PC-9 (cell line): ENCODE results near the gene NGEF. TPM values are rescaled to one million over a fixed set of nuclear protein-coding genes. Genes with fewer than 3 reads are reported as not detected.

Experiments used
- BruUV-seq: library from RNA; stranded (reverse); fragments of 400-500 nt; replicated peaks from 2 replicates; lab custom pipeline; 2021; lab: Mats Ljungman, UMichigan
- CTCF ChIA-PET: fragments of 300-600 bp; sonication (Branson Sonifier 250); formaldehyde crosslinking; loops from one replicate; lab custom pipeline; 2022; ENCODE audit warnings: antibody characterized with exemption; lab: Charles Lee
- POLR2A ChIA-PET: fragments of 300-600 bp; sonication (Branson Sonifier 250); formaldehyde crosslinking; loops from one replicate; lab custom pipeline; 2022; ENCODE audit warnings: antibody characterized with exemption; ENCODE audit not compliant: unreplicated experiment; lab: Charles Lee
- DNase-seq, 2 experiments: peaks; one replicate each; pipeline versions ENCODE4 v3.0.0 to v3.0.0-alpha.2; 2015 to 2022; ENCODE audit warnings: mixed read lengths in 1 of 2
- H2AFZ ChIP-seq: fragments of 200-600 bp; sonication (generic); 2 replicates; pipeline ENCODE4 v1.8.1; 2017; ENCODE audit warnings: antibody characterized with exemption
- H3F3A ChIP-seq: fragments of 200-600 bp; sonication (generic); 2 replicates; pipeline ENCODE4 v1.8.1; 2017; ENCODE audit warnings: antibody characterized with exemption, mild to moderate bottlenecking, low read depth; ENCODE audit not compliant: insufficient read depth
- H3K27ac ChIP-seq: fragments of 200-600 bp; sonication (generic); 2 replicates; pipeline ENCODE4 v1.6.1; 2016; ENCODE audit warnings: mixed run types
- H3K27me3 ChIP-seq: fragments of 200-600 bp; sonication (generic); 2 replicates; pipeline ENCODE4 v1.6.1; 2016; ENCODE audit warnings: low read depth, mixed run types; ENCODE audit not compliant: insufficient read depth
- H3K36me3 ChIP-seq: fragments of 200-600 bp; sonication (generic); 2 replicates; pipeline ENCODE4 v1.6.1; 2016; ENCODE audit warnings: low read depth, mixed run types
- H3K4me1 ChIP-seq: fragments of 200-600 bp; sonication (generic); replicated peaks from 2 replicates; pipeline ENCODE4 v1.6.1; 2016; ENCODE audit warnings: mixed run types; ENCODE audit not compliant: insufficient read depth
- H3K4me2 ChIP-seq: fragments of 200-600 bp; sonication (generic); 2 replicates; pipeline ENCODE4 v1.6.1; 2017; ENCODE audit warnings: mixed run types
- H3K4me3 ChIP-seq: fragments of 200-600 bp; sonication (generic); 2 replicates; pipeline ENCODE4 v1.6.1; 2016; ENCODE audit warnings: mixed run types
- H3K79me2 ChIP-seq: fragments of 200-600 bp; sonication (generic); 2 replicates; pipeline ENCODE4 v1.6.1; 2017; ENCODE audit warnings: low read depth, mixed run types
- H3K9me2 ChIP-seq: fragments of 200-600 bp; sonication (generic); 2 replicates; pipeline ENCODE4 v1.8.1; 2017; ENCODE audit warnings: mild to moderate bottlenecking; ENCODE audit not compliant: insufficient read depth
- H3K9me3 ChIP-seq: fragments of 200-600 bp; sonication (generic); 2 replicates; pipeline ENCODE4 v1.8.1; 2016; ENCODE audit warnings: low read depth; ENCODE audit not compliant: insufficient read depth
- H4K20me1 ChIP-seq: fragments of 200-600 bp; sonication (generic); 2 replicates; pipeline ENCODE4 v1.8.1; 2017; ENCODE audit not compliant: insufficient read depth
- CTCF ChIP-seq: fragments of 200-600 bp; sonication (generic); conservative IDR thresholded peaks from 2 replicates; pipeline ENCODE4 v1.6.1; 2017; ENCODE audit warnings: mixed run types, antibody characterized with exemption, mild to moderate bottlenecking, moderate library complexity
- EZH2 ChIP-seq: fragments of 200-600 bp; sonication (generic); IDR thresholded peaks from 2 replicates; pipeline ENCODE4 v1.8.0; 2017; ENCODE audit warnings: antibody characterized with exemption, low read depth
- intact Hi-C: fragments of 100-400 bp; cut with micrococcal nuclease; formaldehyde crosslinking; loops from one replicate; pipeline ENCODE4 v1.10.0; 2022; ENCODE audit not compliant: unreplicated experiment
- total RNA-seq: library from RNA; stranded (reverse); gene quantifications from 2 replicates; pipeline ENCODE4 v1.2.3, GENCODE V29; 2021

NGEF gene
- total RNA-seq, 1 experiment from 2014 or later, result 55.3 TPM

- no peak for DNase-seq
- no peaks in the 10 kb centered on the region for H3F3A ChIP-seq
- no peak overlapping the region for H3K27ac ChIP-seq
- TF ChIP-seq CTCF, result no peak
- no peak for TF ChIP-seq EZH2
- intact Hi-C loops, result no loop called here
- no peaks in the 10 kb centered on the region for H3K9me2 ChIP-seq
- H3K79me2 ChIP-seq, result no peaks in the 10 kb centered on the region
- ChIA-PET POLR2A (no interaction called here), CTCF (interaction anchor here (0.6 kb wide), 1 partner anchor 13 kb away, joined by 3 read pairs; no protein-coding TSS in a partner anchor)
- no peak overlapping the region for H3K4me3 ChIP-seq
- no peak overlapping the region for H3K4me2 ChIP-seq
- H3K4me1 ChIP-seq, result no peaks in the 10 kb centered on the region
- no peak overlapping the region for H2AFZ ChIP-seq
- no TSS peak for BruUV-seq
- H4K20me1 ChIP-seq, result no peaks in the 10 kb centered on the region
- no peaks in the 10 kb centered on the region for H3K27me3 ChIP-seq
- no peaks in the 10 kb centered on the region for H3K36me3 ChIP-seq
- H3K9me3 ChIP-seq, result no peaks in the 10 kb centered on the region
Observed at GRCh38 chr2:233003658-233004555, 9.1 kb downstream of the NGEF start.

- H2AFZ ChIP-seq, result no peak overlapping the region
- ChIA-PET CTCF (interaction anchor here (0.6 kb wide), 2 partner anchors 14 to 57 kb away, joined by 3 to 6 read pairs; partner anchors contain the start of gene INPP5D), POLR2A (no interaction called here)
- no peaks in the 10 kb centered on the region for H3K79me2 ChIP-seq
- TF ChIP-seq CTCF (no peak), EZH2 (no peak)
- no peak overlapping the region for H3K4me3 ChIP-seq
- H3K27me3 ChIP-seq, result no peaks in the 10 kb centered on the region
- BruUV-seq, result no TSS peak
- no peaks in the 10 kb centered on the region for H3K36me3 ChIP-seq
- H3K9me3 ChIP-seq, result no peaks in the 10 kb centered on the region
- H3K4me2 ChIP-seq, result no peak overlapping the region
- H3K4me1 ChIP-seq, result no peaks in the 10 kb centered on the region
- intact Hi-C loops, result no loop called here
- no peaks in the 10 kb centered on the region for H4K20me1 ChIP-seq
- peak in 1 of 2 experiments; percentile 20 for DNase-seq
- no peak overlapping the region for H3K27ac ChIP-seq
- H3K9me2 ChIP-seq, result no peaks in the 10 kb centered on the region
- H3F3A ChIP-seq, result no peaks in the 10 kb centered on the region
Observed at GRCh38 chr2:233002829-233003657, 10.0 kb downstream of the NGEF start.

- Histone ChIP-seq H3F3A (no peaks in the 10 kb centered on the region; the same call in 1 of the 2 replicates), H4K20me1 (no peaks in the 10 kb centered on the region), H3K79me2 (no peaks in the 10 kb centered on the region), H3K27ac (no peak overlapping the region), H3K27me3 (no peaks in the 10 kb centered on the region), H3K4me1 (no peaks in the 10 kb centered on the region), H3K36me3 (no peaks in the 10 kb centered on the region), H3K9me2 (no peaks in the 10 kb centered on the region), H2AFZ (no peak overlapping the region), H3K9me3 (no peaks in the 10 kb centered on the region), H3K4me2 (no peak overlapping the region), H3K4me3 (no peak overlapping the region)
- POLR2A ChIA-PET, result no interaction called here
- BruUV-seq, result no TSS peak
- DNase-seq, result peak in 1 of 2 experiments; percentile 25
- no peak for TF ChIP-seq CTCF
- no peak for TF ChIP-seq EZH2
- CTCF ChIA-PET, result no interaction called here
- intact Hi-C loops, result no loop called here
Observed at GRCh38 chr2:233000886-233001750, 11.9 kb downstream of the NGEF start.
